PFSK-1 (cell line): Measurements from ENCODE around the gene CACNB2.

ENCODE experiments used
- REST ChIP-seq, 2 experiments: IDR thresholded peaks; 2 replicates each; pipeline versions ENCODE4 v1.6.1 to v1.8.0; 2011 to 2012; ENCODE audit warnings: low read depth in 2 of 2, low read length in 2 of 2, control low read depth in 1 of 2, inconsistent platforms in 1 of 2, mild to moderate bottlenecking in 1 of 2, moderate library complexity in 1 of 2; ENCODE audit not compliant: insufficient read depth in 1 of 2
- TAF1 ChIP-seq: IDR thresholded peaks from 2 replicates; pipeline ENCODE4 v1.6.1; 2012; ENCODE audit warnings: low read length, control low read depth, borderline replicate concordance; ENCODE audit not compliant: insufficient read depth

- no peak for TF ChIP-seq TAF1
- no peak for TF ChIP-seq REST (IDR thresholded peaks at IDR 0.05; ENCODE audit: insufficient read depth in 1 of 2, low read depth in 2 of 2, low read length in 2 of 2)
Observed at GRCh38 chr10:18273039-18273438, 132.8 kb downstream of the CACNB2 start.
